Pons (tissue), 1 donor: ENCODE results near the gene FAM170B.

Experiments used
- DNase-seq: peaks from one replicate; pipeline ENCODE4 v3.0.0-alpha.2; 2016; ENCODE audit warnings: low spot score

FAM170B gene

DNA sequence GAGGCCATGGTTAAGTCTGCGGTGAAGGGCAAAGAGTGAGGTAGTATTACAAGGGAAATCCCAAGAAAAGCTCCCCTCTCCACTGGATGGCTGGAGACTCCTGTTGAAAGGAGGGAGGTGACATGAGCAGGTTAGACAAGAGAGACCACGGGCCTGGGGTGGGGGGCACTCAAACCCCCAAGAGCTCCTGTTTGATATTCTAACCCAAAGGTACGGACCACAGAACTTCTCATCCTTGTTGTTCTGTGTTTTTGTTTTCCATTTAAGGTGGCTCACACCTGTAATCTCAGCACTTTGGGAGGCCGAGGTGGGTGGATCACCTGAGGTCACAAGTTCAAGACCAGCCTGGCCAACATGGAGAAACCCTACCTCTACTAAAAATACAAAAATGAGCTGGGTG is 30.1 kb downstream of the FAM170B start:
- DNase-seq, result no peak

DNA sequence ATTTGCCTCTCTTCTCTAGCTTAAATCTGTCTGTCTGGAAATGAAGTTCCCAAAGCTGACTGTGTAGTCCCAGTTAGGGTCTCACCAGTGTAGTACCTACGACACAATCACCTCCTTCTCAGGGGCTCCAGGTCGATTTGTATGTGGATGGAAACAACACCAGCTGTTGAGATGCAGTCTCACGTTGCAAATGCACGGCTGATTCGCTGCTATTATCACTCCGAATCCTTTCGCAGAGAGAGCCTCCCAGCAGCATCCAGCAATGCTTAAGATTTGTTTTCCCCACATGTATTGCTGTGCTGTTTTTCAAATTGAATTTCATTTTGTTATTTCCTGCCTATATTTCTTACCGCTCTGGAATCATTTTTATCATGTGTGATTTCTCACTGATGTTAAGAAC is 34.8 kb downstream of the FAM170B start:
- DNase-seq, result no peak

DNA sequence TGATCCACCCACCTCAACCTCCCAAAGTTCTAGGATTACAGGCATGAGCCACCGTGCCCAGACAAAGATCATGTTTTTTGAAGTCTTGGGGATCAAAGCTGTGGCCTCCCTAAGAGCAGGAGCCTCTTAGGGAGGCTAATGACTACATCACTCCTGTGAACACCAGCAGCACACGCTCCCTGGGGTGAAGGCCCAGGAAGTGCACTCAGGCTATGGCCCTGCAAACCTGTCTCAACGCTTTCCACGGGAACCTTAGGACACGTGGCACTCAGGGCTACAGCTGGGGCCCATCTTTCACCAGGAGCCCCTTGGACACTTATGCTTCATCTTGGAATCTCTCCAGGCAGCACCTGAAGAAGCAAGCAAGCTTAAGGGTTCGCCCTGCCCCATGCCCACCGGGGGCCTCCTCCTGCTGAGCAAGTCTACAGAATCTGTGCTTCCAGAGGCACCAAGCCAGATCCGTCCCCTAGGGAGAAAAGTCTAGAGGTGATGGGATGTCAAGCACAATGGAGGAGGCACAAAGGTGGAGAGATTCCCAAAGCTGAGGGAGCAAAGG is 36.9 kb downstream of the FAM170B start:
- no peak for DNase-seq

DNA sequence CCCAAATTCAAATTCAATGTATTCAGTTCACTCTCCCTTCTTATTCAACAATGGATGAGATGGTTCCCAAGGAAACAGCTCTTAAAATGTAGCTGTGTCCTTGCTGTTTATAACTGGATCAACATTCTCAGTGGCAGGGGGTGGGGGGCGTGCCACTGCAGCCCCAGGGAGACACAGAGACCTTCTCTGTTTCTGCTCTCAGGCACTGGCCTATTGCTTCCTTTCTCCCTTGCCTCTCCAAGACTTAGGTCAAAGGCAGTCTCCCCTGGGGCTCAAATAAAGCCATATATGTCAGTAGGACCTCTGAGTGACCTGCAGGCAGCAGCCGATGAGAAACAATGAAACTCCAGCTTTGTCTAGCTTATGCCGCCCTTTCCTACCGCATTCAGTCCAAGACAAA is 39.2 kb downstream of the FAM170B start:
- DNase-seq, result no peak

DNA sequence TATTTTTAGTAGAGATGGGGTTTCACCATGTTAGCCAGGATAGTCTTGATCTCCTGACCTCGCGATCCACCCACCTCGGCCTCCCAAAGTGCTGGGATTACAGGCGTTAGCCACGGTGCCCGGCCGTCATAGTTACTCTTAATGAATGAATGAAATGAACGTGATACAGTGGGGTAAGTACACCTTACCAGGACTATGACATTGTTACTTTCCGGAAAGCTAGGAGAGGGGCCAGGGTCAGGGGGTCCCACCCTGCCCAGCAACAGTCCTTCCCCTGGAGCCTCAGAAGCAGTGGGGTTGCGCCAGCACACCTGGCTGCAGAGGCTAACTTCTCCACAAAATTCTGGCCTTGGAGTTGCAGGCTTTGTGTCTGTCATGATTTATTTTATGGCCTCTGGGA is 39.9 kb downstream of the FAM170B start:
- no peak for DNase-seq

DNA sequence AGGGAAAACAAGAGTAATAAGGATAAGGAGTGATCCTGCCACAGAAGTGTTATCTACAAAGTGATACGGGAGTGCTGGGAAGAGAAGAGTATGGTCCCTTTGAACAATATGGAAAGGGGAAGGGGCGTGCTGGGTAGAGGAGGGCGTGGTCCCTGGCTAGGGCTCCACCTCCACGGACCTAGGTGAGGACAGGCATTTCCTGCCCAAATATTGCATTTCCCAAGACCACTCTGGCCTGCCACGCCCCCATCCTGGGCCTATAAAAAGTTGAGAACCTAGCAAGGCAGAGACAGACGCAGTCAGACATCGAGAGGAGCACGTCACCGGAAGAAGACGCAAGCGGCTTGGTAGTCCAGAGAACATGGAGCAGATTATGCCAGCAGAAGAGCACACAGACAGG is 41.3 kb downstream of the FAM170B start:
- no peak for DNase-seq

DNA sequence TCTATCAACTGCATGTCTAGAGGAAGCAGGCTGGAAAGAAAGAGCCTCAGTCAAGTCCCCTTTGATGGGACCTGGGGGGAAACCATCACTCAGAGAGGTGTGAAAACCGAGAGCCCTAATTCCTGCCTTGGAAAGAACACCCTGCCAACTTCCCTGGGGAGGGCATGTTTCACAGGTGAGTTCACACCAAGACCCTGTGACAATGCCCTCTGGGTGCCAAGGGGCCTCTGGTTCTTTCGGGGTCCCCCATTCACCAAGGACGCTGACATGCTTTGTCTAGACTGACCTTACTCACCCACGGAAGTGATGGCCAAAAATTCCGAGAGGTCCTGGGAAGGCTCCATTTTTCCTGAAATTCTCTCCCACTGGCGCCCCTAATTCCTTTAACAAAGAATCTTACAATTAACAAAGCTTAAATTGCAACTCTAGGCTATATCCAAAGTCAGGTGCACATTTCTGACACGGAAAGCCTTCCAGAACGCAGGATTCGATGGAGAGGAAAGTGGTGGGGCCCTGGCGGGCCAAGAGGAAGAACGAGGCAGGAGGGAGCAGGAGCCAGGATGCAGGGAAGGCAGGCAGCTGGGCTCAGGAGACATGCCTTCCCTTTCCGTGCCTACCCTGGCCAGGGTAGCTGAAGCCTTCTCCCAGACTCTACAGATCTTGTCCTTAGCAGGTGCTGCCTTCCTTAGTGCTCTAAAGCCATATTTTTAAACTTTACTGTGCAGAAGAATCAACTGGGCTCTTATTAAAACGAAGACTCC is 42.2 kb downstream of the FAM170B start:
- no peak for DNase-seq

DNA sequence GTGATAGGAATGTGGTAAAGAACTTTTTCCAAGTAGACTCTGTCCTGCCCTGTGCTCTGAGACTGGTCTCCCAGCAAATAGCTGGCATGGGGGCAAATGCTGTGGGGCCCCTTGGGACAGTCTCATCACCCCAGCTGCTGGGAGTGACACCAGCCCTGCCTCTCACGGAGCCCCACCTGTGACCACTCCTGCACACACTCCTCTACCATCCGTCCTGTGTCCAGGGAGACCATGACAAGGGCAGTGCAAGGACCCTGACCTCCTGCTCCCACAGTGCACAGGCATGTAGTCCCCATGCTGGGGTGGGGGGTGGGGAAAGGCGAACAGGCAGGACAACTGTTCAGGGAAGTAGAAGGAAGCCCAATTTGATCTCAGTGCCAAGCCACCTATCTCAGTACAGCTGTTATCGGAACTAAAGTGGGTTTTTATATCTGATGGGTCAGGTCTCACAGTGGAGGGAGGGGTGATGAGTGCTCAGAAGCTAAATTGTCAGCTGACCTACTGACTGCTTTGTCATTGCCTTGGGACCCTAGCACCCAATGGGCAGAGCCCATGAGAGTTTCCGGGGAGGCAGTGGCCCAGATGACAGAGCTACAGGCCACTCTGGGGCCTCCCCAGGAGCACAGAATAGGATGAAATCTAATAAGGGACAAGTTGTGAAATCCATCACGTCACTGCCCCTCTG is 43.0 kb downstream of the FAM170B start:
- DNase-seq, result no peak

DNA sequence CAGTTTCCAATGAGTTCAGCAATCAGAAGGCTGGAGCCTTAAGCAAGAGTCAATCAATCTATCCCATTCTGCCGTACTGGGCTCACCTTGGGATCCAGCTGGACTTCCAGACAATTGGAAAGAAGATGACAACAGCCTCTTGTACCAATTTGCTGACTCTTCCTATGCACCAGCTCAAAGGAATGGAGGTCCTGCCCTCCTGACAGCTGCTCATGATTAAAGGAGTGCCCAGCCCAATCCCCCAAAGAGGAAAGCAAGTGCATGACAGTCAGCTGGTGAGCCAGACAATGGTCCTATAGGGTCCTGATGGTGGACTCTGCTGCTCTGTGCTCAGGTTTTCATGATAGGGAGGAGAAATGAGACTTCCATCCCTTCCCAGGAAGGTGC is 43.6 kb downstream of the FAM170B start:
- DNase-seq, result no peak

DNA sequence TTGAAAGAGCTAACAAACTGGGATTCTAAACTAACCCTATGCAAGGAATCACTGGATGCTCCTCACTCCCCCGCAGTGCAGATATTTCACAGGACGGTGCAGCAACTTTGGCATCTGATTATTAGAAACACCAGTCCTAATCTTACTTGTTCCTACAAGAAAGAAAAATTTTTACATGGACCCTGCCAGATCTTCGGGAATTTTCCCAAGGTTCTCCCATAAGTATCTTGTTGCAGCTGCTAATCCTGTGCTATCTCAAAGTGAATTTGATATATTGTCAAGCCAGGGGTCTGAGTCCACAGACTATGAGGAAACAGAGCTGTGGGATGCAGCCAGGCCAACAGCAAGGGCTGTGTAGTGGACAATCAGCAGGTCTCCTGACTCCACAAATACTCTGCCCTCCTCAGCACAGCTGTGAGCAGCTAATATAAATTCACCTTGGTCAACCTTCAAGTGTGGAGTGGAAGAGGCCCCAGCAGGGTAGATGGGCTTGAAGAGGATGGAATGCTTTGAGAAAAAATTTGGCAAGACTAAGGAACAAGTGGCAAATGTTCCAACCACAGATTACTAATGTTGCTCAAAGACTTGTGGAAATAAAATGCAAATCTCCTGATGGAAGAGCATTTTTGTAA is 44.1 kb downstream of the FAM170B start:
- no peak for DNase-seq

DNA sequence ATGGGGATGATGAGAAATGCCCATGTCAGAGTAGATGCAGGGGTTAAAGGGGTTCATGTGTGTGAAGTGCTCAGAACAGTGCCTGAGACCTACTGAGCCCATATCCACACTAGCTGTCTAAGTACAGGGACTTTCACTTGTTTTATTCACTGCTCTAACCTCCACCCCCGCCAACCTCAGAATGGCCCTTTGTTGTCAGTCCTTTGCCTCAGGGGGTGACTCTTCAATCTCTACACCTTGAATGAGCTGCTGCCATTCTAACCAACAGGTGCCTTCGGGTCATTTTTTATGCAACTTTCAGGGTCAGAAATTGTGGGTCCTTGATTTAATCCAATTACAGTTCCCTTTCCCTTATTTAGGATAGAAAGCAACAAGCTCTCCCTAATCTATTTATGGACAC is 44.7 kb downstream of the FAM170B start:
- no peak for DNase-seq

DNA sequence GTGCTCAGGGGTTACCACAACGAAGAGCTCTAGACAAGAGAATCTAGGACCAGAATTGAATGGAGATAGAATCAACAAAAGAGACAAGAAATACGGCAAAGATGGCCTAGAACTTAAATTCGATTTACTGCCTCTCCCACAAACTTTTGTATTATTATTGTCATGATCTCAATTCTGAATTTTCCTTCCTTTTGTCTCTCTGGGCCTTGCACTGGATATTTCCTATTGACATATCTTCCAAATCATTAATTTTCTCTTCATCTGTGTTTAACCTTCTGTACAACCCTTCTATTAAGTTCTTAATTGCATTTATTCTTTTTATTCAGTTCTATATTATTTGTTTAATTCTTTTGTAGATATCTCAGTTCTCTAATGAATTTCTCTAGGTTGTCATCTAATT is 46.9 kb downstream of the FAM170B start:
- no peak for DNase-seq

DNA sequence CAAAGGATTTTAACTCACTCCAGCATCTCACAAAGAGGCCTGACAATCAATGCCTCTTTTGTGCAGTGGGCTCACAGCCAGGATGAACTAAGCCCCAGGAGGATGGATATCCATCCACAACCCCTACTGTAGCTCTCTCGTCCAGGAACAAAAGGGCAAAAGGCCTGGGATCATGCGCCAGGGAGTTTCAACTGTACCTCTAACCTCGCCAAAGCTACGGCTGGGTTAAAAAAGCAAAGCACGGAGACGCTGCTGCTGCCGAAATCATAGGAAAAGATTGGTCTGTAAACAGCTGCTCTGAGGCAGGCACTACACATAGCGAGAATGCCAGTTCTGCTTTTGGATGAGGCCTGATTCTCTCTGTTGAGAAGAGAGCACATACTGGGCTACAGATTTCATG is 50.6 kb downstream of the FAM170B start:
- peak; percentile 84 for DNase-seq

DNA sequence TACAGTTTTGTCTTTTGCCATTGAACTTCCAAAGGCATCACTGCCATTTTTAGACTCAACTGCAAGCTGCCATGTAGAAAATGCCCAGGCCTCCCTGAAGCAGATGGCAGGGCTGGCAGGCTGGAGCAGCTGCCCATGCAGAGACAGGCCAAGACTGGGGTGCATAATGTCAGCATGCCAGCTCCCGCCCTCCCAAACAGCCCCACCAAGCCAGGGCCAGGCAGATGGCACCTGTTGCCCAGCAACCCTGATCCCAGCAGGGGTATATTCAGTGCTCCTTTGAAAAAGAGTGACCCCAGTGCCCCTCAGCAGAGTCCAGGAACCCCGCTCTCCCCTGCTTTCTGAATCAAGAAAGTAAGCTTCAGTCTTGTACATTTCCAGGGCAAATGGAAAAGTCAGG is 51.1 kb downstream of the FAM170B start:
- DNase-seq, result peak; percentile 54

DNA sequence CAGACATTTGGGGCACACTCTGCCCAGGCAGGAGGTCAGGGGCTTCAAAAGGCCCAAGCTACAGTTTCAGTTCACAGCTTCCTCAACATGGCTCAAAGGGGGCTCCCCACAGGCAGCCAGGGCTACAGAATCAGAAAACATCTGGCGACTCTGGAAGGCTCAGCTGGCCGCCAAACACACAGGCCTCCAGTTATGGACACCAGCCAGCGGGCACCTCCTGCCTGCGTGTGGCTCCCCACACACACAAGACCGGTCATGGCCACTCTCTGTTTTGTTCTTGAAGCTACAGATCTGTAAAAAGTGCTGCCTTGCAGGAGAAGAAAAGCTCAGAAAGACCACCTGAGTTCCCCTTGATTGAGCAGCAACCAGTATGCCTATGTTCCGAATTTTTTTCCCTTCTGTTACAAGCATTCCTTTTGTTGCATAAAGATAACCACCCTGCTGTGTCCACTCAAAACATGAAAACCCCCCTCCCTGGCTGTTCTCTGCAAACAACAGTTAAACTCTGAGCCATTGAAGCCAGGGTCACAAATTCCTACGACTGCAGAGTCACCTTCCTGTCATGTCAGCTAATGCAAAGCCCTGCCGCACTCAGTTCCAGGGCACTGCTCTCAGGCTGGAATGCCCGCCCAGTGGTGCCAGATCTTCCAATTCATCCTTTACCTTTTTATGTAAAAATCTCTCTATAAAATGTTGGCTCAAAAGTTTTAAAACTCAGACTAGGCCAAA is 52.1 kb downstream of the FAM170B start:
- DNase-seq, result no peak
